Suprapubic skin (tissue), 4 donors: ENCODE data around the gene ROBO2. TPM values are rescaled to one million over a fixed set of nuclear protein-coding genes. Genes with fewer than 3 reads are reported as not detected.

Source experiments
- DNase-seq, 2 donors: peaks; one replicate each; pipeline ENCODE4 v3.0.0-alpha.2; 2019; ENCODE audit warnings: low spot score in 2 of 2
- H3K27ac ChIP-seq: fragments of 200-600 bp; sonication (generic); one replicate; pipeline ENCODE4 v1.5.1; 2019
- H3K27me3 ChIP-seq: fragments of 200-600 bp; sonication (generic); one replicate; pipeline ENCODE4 v1.5.1; 2019
- H3K36me3 ChIP-seq: fragments of 200-600 bp; sonication (generic); one replicate; pipeline ENCODE4 v1.5.1; 2019
- H3K4me1 ChIP-seq: fragments of 200-600 bp; sonication (generic); one replicate; pipeline ENCODE4 v1.5.1; 2019
- H3K4me3 ChIP-seq: fragments of 200-600 bp; sonication (generic); one replicate; pipeline ENCODE4 v1.5.1; 2019; ENCODE audit warnings: mild to moderate bottlenecking
- H3K9me3 ChIP-seq: fragments of 200-600 bp; sonication (generic); one replicate; pipeline ENCODE4 v1.5.1; 2019
- CTCF ChIP-seq, 2 donors: fragments of 200-600 bp in 1 of 2; fragments of 450-650 bp in 1 of 2; sonication (generic) in 1 of 2; IDR thresholded peaks; one replicate each; pipeline ENCODE4 v1.5.1; 2016 to 2019; ENCODE audit warnings: antibody characterized with exemption in 2 of 2, mild to moderate bottlenecking in 1 of 2, moderate library complexity in 1 of 2
- EP300 ChIP-seq: sonication (generic); formaldehyde crosslinking; IDR thresholded peaks from one replicate; pipeline ENCODE4 v1.6.1; 2017; ENCODE audit warnings: antibody characterized with exemption
- POLR2A ChIP-seq, 2 donors: fragments of 450-650 bp; IDR thresholded peaks; one replicate each; pipeline ENCODE4 v1.6.1; 2017; ENCODE audit warnings: antibody characterized with exemption in 2 of 2, mild to moderate bottlenecking in 2 of 2, moderate library complexity in 2 of 2
- POLR2AphosphoS5 ChIP-seq, 3 donors: sonication (generic); formaldehyde crosslinking; IDR thresholded peaks; one replicate each; pipeline ENCODE4 v1.6.1; 2017; ENCODE audit warnings: antibody characterized with exemption in 3 of 3
- WGBS: methylation state at CpG from one replicate; pipeline ENCODE4 v1.1.5; 2018; 5-methylcytosine and 5-hydroxymethylcytosine counted together
- total RNA-seq, 4 donors: library from RNA; depleted of rRNA; stranded (reverse); fragments of >200 nt; gene quantifications; one replicate each; pipeline ENCODE4 v1.1.0, GENCODE V29; 2016

Gene ROBO2
- total RNA-seq, 4 donors from 2014 or later, result 0.95 to 6.7 (median 2.2) TPM

- H3K4me3 ChIP-seq, result no peak overlapping the region
- no peaks in the 10 kb centered on the region for H3K27me3 ChIP-seq
- no peaks in the 10 kb centered on the region for H3K9me3 ChIP-seq
- WGBS, result 74% methylated on average over 5 of the region's 5 CpGs
- H3K4me1 ChIP-seq, result no peaks in the 10 kb centered on the region
- H3K27ac ChIP-seq, result no peak overlapping the region
- no peak for DNase-seq
- no peak for TF ChIP-seq EP300
- TF ChIP-seq POLR2A (IDR thresholded peaks at IDR 0.05), result no peak
- no peak for TF ChIP-seq POLR2AphosphoS5 (IDR thresholded peaks at IDR 0.05)
- TF ChIP-seq CTCF (IDR thresholded peaks at IDR 0.05), result no peak
- H3K36me3 ChIP-seq, result no peaks in the 10 kb centered on the region
Measured at GRCh38 chr3:77171026-77171425, 131.1 kb downstream of the ROBO2 start.

GRCh38 chr3:77179762-77180161, 139.9 kb downstream of the ROBO2 start:
- Histone ChIP-seq H3K9me3 (no peaks in the 10 kb centered on the region), H3K4me3 (no peak overlapping the region), H3K27me3 (no peaks in the 10 kb centered on the region), H3K27ac (no peak overlapping the region), H3K36me3 (no peaks in the 10 kb centered on the region), H3K4me1 (no peaks in the 10 kb centered on the region)
- no peak for TF ChIP-seq EP300
- 51% methylated on average over 5 of the region's 5 CpGs for WGBS
- DNase-seq, result no peak

GRCh38 chr3:77182341-77182740, 142.4 kb downstream of the ROBO2 start:
- Histone ChIP-seq H3K9me3 (no peaks in the 10 kb centered on the region), H3K4me1 (no peaks in the 10 kb centered on the region), H3K27ac (no peak overlapping the region), H3K27me3 (no peaks in the 10 kb centered on the region), H3K36me3 (no peaks in the 10 kb centered on the region), H3K4me3 (no peak overlapping the region)
- 60% methylated on average over 4 of the region's 4 CpGs for WGBS
- DNase-seq, result no peak
- TF ChIP-seq EP300 (no peak), POLR2A (IDR thresholded peaks at IDR 0.05) (no peak), POLR2AphosphoS5 (IDR thresholded peaks at IDR 0.05) (no peak), CTCF (IDR thresholded peaks at IDR 0.05) (no peak)

- Histone ChIP-seq H3K36me3 (no peaks in the 10 kb centered on the region), H3K27me3 (no peaks in the 10 kb centered on the region), H3K4me3 (no peak overlapping the region), H3K9me3 (no peaks in the 10 kb centered on the region), H3K4me1 (no peaks in the 10 kb centered on the region), H3K27ac (no peak overlapping the region)
- 58% methylated on average over 1 of the region's 1 CpG for WGBS
- no peak for DNase-seq
- TF ChIP-seq POLR2AphosphoS5 (IDR thresholded peaks at IDR 0.05), result no peak
- TF ChIP-seq POLR2A (IDR thresholded peaks at IDR 0.05), result no peak
Measured at GRCh38 chr3:77186319-77186718, 146.4 kb downstream of the ROBO2 start.

- H3K36me3 ChIP-seq, result no peaks in the 10 kb centered on the region
- WGBS, result 30% methylated on average over 4 of the region's 4 CpGs
- no peak for DNase-seq
Measured at GRCh38 chr3:77186728-77187127, 146.8 kb downstream of the ROBO2 start.

GRCh38 chr3:77188210-77188609, 148.3 kb downstream of the ROBO2 start:
- Histone ChIP-seq H3K4me3 (no peak overlapping the region), H3K4me1 (no peaks in the 10 kb centered on the region), H3K9me3 (no peaks in the 10 kb centered on the region), H3K27ac (no peak overlapping the region), H3K27me3 (no peaks in the 10 kb centered on the region), H3K36me3 (no peaks in the 10 kb centered on the region)
- no peak for TF ChIP-seq CTCF (IDR thresholded peaks at IDR 0.05)
- TF ChIP-seq EP300, result no peak
- TF ChIP-seq POLR2AphosphoS5 (IDR thresholded peaks at IDR 0.05), result no peak
- TF ChIP-seq POLR2A (IDR thresholded peaks at IDR 0.05), result no peak
- DNase-seq, result no peak
- WGBS, result 81% methylated on average over 2 of the region's 2 CpGs

More at GRCh38 chr3:77186728-77187127, 146.8 kb downstream of the ROBO2 start:
- Histone ChIP-seq H3K4me1 (no peaks in the 10 kb centered on the region), H3K27me3 (no peaks in the 10 kb centered on the region), H3K4me3 (no peak overlapping the region), H3K9me3 (no peaks in the 10 kb centered on the region), H3K27ac (no peak overlapping the region)
- TF ChIP-seq CTCF (IDR thresholded peaks at IDR 0.05) (no peak), POLR2AphosphoS5 (IDR thresholded peaks at IDR 0.05) (no peak), EP300 (no peak), POLR2A (IDR thresholded peaks at IDR 0.05) (no peak)
